DOHH2 (cell line): ENCODE results near the gene CCDC88C.

Experiments
- H3F3A ChIP-seq: fragments of 200-600 bp; sonication (generic), shearing (Covaris generic); 2 replicates; pipeline ENCODE4 v1.6.0; 2016; ENCODE audit warnings: antibody characterized with exemption, mild to moderate bottlenecking; ENCODE audit not compliant: control insufficient read depth, insufficient read depth
- H3K27ac ChIP-seq: fragments of 200-600 bp; sonication (generic); 2 replicates; pipeline ENCODE4 v1.5.1; 2014; ENCODE audit warnings: low read depth, mild to moderate bottlenecking, low read length, moderate library complexity
- H3K27me3 ChIP-seq: fragments of 200-600 bp; sonication (generic); 2 replicates; pipeline ENCODE4 v1.6.1; 2014; ENCODE audit warnings: mild to moderate bottlenecking, low read length, mixed read lengths; ENCODE audit not compliant: control insufficient read depth
- H3K36me3 ChIP-seq: fragments of 200-600 bp; sonication (generic); 2 replicates; pipeline ENCODE4 v1.6.1; 2014; ENCODE audit warnings: mild to moderate bottlenecking, low read length, moderate library complexity, mixed read lengths; ENCODE audit not compliant: control insufficient read depth
- H3K4me1 ChIP-seq: fragments of 200-600 bp; sonication (generic); 2 replicates; pipeline ENCODE4 v1.6.1; 2014; ENCODE audit warnings: mild to moderate bottlenecking, low read length, mixed read lengths; ENCODE audit not compliant: control insufficient read depth
- H3K4me2 ChIP-seq: fragments of 200-600 bp; sonication (generic); 2 replicates; pipeline ENCODE4 v1.6.0; 2014; ENCODE audit warnings: mild to moderate bottlenecking, low read length, moderate library complexity
- H3K4me3 ChIP-seq: fragments of 200-600 bp; sonication (generic); 2 replicates; pipeline ENCODE4 v1.5.1; 2014; ENCODE audit warnings: mild to moderate bottlenecking, low read length, mixed read lengths
- H3K79me2 ChIP-seq: fragments of 200-600 bp; sonication (generic); 2 replicates; pipeline ENCODE4 v1.6.1; 2014; ENCODE audit warnings: mild to moderate bottlenecking, low read length, mixed read lengths; ENCODE audit not compliant: control insufficient read depth
- H3K9me2 ChIP-seq: fragments of 200-600 bp; sonication (generic); replicated peaks from 2 replicates; pipeline ENCODE4 v1.6.1; 2014; ENCODE audit warnings: mild to moderate bottlenecking, low read length, mixed read lengths; ENCODE audit not compliant: control insufficient read depth
- H3K9me3 ChIP-seq: fragments of 200-600 bp; sonication (generic); 2 replicates; pipeline ENCODE4 v1.6.1; 2014; ENCODE audit warnings: antibody characterized with exemption, low read length, mixed read lengths; ENCODE audit not compliant: control insufficient read depth, insufficient read depth
- H4K20me1 ChIP-seq: fragments of 200-600 bp; sonication (generic); 2 replicates; pipeline ENCODE4 v1.6.0; 2014; ENCODE audit warnings: low read depth, mild to moderate bottlenecking, antibody characterized with exemption, low read length, moderate library complexity; ENCODE audit not compliant: control insufficient read depth, insufficient read depth
- EZH2phosphoT487 ChIP-seq: fragments of 200-600 bp; sonication (generic); IDR thresholded peaks from 2 replicates; pipeline ENCODE4 v1.6.1; 2017; ENCODE audit warnings: borderline replicate concordance, mild to moderate bottlenecking, antibody characterized with exemption, low read length, moderate library complexity, mixed read lengths
- TF ChIP-seq, protein P1 (sequence below): fragments of 200-600 bp; sonication (generic); IDR thresholded peaks from one replicate; pipeline ENCODE4 v1.5.1; 2014; ENCODE audit warnings: antibody characterized with exemption, mild to moderate bottlenecking, low read depth, low read length; ENCODE audit not compliant: poor library complexity, severe bottlenecking

The CCDC88C gene

DNA sequence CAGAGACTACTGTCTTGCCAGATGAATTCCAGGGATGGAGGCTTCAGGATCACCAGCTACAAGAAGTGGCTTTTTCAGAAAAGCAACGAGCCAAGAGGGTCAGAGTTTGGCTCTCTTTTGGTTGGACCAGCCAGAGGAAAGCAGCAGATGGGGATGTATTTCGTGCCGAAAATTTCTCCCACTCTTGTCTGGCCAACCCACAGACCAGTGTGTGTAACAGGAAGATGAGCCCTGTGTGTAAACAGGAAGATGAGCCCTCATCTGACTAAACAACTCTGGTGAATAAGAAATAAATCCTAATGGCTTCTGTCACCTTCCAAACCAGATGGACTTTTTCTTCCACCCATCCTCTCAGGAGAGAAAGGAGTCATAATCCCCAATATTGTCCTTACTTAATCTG is 186.2 kb downstream of the CCDC88C start:
- H3K4me1 ChIP-seq = peaks cover 48% of the 10 kb centered on the region
- H3K4me2 ChIP-seq = no peak overlapping the region
- H3K27ac ChIP-seq = no peak overlapping the region
- no peaks in the 10 kb centered on the region for H3K79me2 ChIP-seq
- TF ChIP-seq, protein P1, sequence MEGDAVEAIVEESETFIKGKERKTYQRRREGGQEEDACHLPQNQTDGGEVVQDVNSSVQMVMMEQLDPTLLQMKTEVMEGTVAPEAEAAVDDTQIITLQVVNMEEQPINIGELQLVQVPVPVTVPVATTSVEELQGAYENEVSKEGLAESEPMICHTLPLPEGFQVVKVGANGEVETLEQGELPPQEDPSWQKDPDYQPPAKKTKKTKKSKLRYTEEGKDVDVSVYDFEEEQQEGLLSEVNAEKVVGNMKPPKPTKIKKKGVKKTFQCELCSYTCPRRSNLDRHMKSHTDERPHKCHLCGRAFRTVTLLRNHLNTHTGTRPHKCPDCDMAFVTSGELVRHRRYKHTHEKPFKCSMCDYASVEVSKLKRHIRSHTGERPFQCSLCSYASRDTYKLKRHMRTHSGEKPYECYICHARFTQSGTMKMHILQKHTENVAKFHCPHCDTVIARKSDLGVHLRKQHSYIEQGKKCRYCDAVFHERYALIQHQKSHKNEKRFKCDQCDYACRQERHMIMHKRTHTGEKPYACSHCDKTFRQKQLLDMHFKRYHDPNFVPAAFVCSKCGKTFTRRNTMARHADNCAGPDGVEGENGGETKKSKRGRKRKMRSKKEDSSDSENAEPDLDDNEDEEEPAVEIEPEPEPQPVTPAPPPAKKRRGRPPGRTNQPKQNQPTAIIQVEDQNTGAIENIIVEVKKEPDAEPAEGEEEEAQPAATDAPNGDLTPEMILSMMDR = no peak
- TF ChIP-seq EZH2phosphoT487 = no peak
- no peak overlapping the region for H3K4me3 ChIP-seq
- H3K36me3 ChIP-seq = no peaks in the 10 kb centered on the region
- H3K9me3 ChIP-seq = no peaks in the 10 kb centered on the region; the same call in 1 of the 2 replicates
- H3K9me2 ChIP-seq = no peaks in the 10 kb centered on the region
- H3K27me3 ChIP-seq = no peaks in the 10 kb centered on the region
- H4K20me1 ChIP-seq = no peaks in the 10 kb centered on the region
- 0 out of 2 replicates have a peak, but pooled peaks cover 2% of the 10 kb centered on the region for H3F3A ChIP-seq

DNA sequence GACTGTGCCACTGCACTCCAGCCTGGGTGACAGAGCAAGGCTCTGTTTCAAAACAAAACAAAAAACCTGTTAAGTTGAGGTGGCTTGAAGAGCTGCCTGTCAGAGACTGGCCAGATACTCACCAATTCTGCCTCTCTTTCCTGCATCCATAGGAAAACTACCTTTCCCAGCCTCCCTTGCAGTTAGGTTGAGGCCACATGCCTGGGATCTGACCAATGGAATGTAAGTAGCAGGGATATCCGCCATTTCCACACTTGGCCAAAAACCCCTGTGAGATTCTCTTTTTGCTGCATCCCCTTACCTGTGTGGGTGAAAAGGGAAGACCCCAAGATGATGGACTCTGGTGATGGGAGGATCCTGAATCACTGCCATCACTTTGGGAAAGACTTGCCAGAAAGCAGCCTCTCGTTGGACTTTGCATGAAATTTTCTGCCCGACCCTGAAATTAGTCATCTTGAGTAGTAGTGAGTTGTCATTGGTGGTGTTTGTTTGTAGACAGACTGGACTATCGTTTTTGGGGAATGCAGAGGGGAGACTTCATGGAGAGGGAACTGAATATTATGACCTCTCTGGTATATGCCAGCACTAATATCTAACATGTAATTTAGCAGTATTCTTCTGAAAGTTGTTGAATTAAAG is 187.1 kb downstream of the CCDC88C start:
- H4K20me1 ChIP-seq = no peaks in the 10 kb centered on the region
- 0 out of 2 replicates have a peak, but pooled peaks cover 2% of the 10 kb centered on the region for H3F3A ChIP-seq
- H3K4me2 ChIP-seq = peak overlapping the region; percentile 44
- TF ChIP-seq, protein P1 = no peak
- TF ChIP-seq EZH2phosphoT487 = no peak
- peak overlapping the region; percentile 55 for H3K27ac ChIP-seq
- no peaks in the 10 kb centered on the region for H3K79me2 ChIP-seq
- H3K27me3 ChIP-seq = no peaks in the 10 kb centered on the region
- no peaks in the 10 kb centered on the region; the same call in 1 of the 2 replicates for H3K9me3 ChIP-seq
- no peaks in the 10 kb centered on the region for H3K36me3 ChIP-seq
- no peaks in the 10 kb centered on the region for H3K9me2 ChIP-seq
- no peak overlapping the region for H3K4me3 ChIP-seq
- H3K4me1 ChIP-seq = peaks cover 48% of the 10 kb centered on the region

DNA sequence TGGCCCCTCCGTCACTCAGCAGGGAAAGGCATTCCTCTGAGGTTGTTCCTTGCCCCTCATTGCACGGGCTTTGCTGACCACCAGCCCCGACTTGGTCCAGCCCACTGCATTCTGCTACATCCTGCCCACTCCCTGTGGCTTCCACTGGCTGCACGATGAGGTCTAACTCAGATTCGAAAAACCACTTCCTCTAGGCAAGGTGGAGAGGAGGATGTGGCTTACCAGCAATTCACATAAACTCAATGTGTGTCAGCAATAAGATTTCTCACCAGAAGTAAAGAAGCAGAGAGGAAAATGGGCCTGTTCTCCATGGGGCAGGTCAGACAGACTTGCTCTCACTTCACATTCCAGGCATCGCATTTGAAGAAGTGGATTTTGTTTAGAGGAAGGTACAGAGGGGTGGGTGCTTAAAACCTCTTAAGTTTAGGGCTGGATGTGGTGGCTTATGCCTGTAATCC is 187.8 kb downstream of the CCDC88C start:
- Histone ChIP-seq H3K9me3 (no peaks in the 10 kb centered on the region; the same call in 1 of the 2 replicates), H3K4me1 (peaks cover 48% of the 10 kb centered on the region), H3F3A (0 out of 2 replicates have a peak, but pooled peaks cover 2% of the 10 kb centered on the region), H3K4me2 (peak overlapping the region; percentile 44), H3K4me3 (peak overlapping the region; percentile 37), H3K79me2 (no peaks in the 10 kb centered on the region), H3K27me3 (no peaks in the 10 kb centered on the region), H3K36me3 (no peaks in the 10 kb centered on the region), H3K27ac (peak overlapping the region; percentile 55), H4K20me1 (no peaks in the 10 kb centered on the region), H3K9me2 (no peaks in the 10 kb centered on the region)
- TF ChIP-seq, protein P1 = no peak
- TF ChIP-seq EZH2phosphoT487 = no peak
